GM12872 (cell line): ENCODE results near the gene L3MBTL4.

Experiments used
- CTCF ChIP-seq: IDR thresholded peaks from 3 replicates; pipeline ENCODE4 v1.5.1; 2011; ENCODE audit warnings: low read depth, mild to moderate bottlenecking, low read length, moderate library complexity; ENCODE audit not compliant: insufficient read depth

The L3MBTL4 gene

DNA sequence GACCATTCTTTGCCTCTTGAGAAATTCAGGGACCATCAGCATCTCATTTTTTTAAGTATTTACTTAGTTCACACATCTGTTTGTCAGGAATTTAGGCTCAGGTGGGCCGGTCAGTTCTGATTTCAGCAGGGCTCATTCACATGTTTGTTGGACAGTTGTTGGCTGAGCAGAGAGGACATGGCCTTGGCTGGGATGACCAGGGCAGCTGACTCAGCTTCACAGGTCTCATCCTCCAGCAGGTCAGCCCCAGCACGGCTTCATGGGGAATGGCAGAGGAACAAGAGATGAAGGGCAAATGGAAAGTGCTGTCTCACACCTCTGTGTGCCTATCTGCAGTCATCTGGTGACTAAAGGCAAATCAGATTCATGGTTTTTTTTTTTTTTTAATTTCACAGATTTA lies 383.3 kb downstream of the L3MBTL4 start:
- TF ChIP-seq CTCF = no peak

GRCh38 chr18:6031002-6031401 lies 383.7 kb downstream of the L3MBTL4 start:
- TF ChIP-seq CTCF = no peak

DNA sequence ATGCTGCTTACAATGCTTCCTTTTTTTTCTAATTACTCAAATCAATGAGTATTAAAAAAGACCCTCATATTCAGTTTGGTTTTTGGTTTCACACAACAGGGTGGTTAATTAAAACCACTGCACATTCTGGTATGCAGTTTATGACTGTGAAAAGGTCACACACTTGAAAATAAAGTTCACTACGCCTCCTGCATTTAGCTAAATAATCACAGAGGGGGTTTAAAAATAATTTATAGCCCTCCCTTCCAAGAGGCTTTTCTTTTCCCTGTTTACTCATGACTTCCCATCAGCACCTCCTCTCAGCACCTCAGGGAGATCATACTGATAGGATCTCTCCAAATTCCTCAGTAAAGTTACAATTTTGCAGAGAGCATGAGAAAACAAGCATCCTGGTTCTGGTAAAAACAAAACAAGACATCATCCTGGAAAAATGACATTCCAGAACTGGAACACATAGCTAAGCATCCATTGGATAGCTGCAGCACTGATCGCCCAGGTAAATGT lies 389.9 kb downstream of the L3MBTL4 start:
- TF ChIP-seq CTCF = no peak

GRCh38 chr18:6023551-6023950 lies 391.2 kb downstream of the L3MBTL4 start:
- no peak for TF ChIP-seq CTCF

- no peak for TF ChIP-seq CTCF
Observed at GRCh38 chr18:6022845-6023244, 391.9 kb downstream of the L3MBTL4 start.

DNA sequence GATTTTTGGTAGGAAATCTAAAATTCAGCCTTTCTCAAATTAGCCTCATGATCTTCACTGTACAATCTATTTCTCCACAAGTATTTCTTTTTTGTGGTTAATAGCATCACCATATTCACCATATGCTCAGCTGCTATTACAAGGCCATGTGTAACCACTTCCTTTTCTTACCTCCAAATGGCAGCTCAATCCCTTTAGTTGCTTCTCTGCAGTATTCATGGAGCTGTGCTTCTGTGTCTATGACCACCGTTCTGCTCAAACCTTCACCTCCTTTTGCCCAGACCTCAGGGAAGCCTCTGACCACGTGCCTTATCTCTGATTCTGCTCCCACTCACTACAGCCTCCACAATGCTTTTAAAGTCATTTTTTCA lies 392.7 kb downstream of the L3MBTL4 start:
- no peak for TF ChIP-seq CTCF

DNA sequence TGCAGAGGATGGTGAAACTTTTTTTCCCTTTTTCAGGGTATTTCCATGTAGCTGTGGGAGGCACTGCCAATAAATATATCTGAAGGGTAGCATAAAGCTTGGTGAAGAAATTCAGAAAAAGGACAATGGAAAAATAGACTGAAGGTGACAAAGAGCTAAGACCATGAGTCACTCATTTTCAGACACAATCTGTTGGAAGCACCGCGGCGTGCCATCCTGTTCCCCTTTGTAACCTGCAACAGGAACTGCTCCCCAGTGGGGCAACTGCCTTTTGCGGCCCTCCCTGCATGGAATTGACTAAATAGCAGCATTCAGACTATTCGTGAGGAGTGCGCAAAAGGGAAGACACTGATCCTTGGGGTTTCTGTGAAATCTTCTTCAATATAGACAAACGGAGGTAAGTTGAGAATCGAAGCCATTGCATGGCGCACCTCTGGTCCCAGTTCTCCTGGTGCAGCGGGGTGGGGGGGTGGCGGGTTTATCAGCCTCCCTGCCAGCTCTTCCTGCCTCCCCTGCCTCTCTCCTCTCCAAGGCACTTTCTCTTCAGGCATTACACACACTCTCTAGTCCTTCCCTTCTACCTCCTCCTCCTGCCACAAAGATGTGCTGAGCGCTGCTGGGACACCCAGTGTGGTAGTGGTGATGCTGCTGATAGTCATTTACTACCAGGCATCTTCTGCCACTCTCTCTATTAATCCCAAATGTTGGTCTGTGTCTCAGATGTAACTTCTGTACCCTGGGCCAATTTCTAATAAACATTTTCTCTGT lies 393.2 kb downstream of the L3MBTL4 start:
- no peak for TF ChIP-seq CTCF
